ENCODE results near the gene SEPTIN11.

The SEPTIN11 gene

GRCh38 chr4:76923619-76924357, 25.8 kb upstream of the SEPTIN11 start:
- H3K4me3 ChIP-seq (ENCODE audit: control insufficient read depth, low read depth, low read length), result no peak overlapping the region
- DNase-seq (ENCODE audit: low read depth), result no peak
- TF ChIP-seq CTCF (conservative IDR thresholded peaks at IDR 0.05; ENCODE audit: control insufficient read depth, insufficient read depth, low read depth, low read length), result no peak

GRCh38 chr4:76926841-76927240, 22.7 kb upstream of the SEPTIN11 start:
- no peak for TF ChIP-seq CTCF (conservative IDR thresholded peaks at IDR 0.05; ENCODE audit: control insufficient read depth, insufficient read depth, low read depth, low read length)
- DNase-seq (ENCODE audit: low read depth), result no peak

GRCh38 chr4:76930685-76931084, 18.9 kb upstream of the SEPTIN11 start:
- H3K4me3 ChIP-seq (ENCODE audit: control insufficient read depth, low read depth, low read length), result no peak overlapping the region

More at GRCh38 chr4:76926841-76927240, 22.7 kb upstream of the SEPTIN11 start:
- H3K4me3 ChIP-seq (ENCODE audit: control insufficient read depth, low read depth, low read length), result no peak overlapping the region

GRCh38 chr4:76931087-76931486, 18.5 kb upstream of the SEPTIN11 start:
- H3K4me3 ChIP-seq (ENCODE audit: control insufficient read depth, low read depth, low read length), result no peak overlapping the region
- DNase-seq (ENCODE audit: low read depth), result no peak
- TF ChIP-seq CTCF (conservative IDR thresholded peaks at IDR 0.05; ENCODE audit: control insufficient read depth, insufficient read depth, low read depth, low read length), result no peak

More at GRCh38 chr4:76930685-76931084, 18.9 kb upstream of the SEPTIN11 start:
- no peak for DNase-seq (ENCODE audit: low read depth)
- no peak for TF ChIP-seq CTCF (conservative IDR thresholded peaks at IDR 0.05; ENCODE audit: control insufficient read depth, insufficient read depth, low read depth, low read length)

GRCh38 chr4:76931576-76932276, 17.8 kb upstream of the SEPTIN11 start:
- DNase-seq (ENCODE audit: low read depth), result no peak
- H3K4me3 ChIP-seq (ENCODE audit: control insufficient read depth, low read depth, low read length), result no peak overlapping the region
- TF ChIP-seq CTCF (conservative IDR thresholded peaks at IDR 0.05; ENCODE audit: control insufficient read depth, insufficient read depth, low read depth, low read length), result no peak

- H3K4me3 ChIP-seq (ENCODE audit: control insufficient read depth, low read depth, low read length), result no peak overlapping the region
- no peak for DNase-seq (ENCODE audit: low read depth)
- no peak for TF ChIP-seq CTCF (conservative IDR thresholded peaks at IDR 0.05; ENCODE audit: control insufficient read depth, insufficient read depth, low read depth, low read length)
These were observed 10.4 kb upstream of the SEPTIN11 start for GRCh38 chr4:76939184-76939583.

Measured in fibroblast of mammary gland (primary cell).